ENCODE measurements around the gene TBC1D24.
"Not testable (repeated sequence)": the region's sequence is repeated elsewhere in the genome, so short reads cannot be mapped to it uniquely, and the experiment has no call there.

The TBC1D24 gene

DNA sequence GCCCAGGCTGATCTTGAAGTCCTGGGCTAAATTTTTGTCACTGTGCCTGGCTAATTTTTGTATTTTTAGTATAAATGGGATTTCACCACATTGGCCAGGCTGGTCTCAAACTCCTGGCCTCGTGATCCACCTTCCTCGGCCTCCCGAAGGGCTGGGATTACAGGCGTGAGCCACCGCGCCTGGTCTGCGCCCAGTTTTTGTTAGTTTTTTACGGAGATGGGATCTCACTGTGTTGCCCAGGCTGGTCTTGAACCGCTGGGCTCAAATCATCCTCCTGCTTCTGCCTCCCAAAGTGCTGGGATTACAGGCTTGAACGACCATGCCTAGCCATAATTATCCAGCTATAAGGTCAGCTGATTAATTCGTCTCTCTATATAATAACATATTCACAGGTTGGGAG is 59.0 kb downstream of the TBC1D24 start:
- DNase-seq, result no peak

DNA sequence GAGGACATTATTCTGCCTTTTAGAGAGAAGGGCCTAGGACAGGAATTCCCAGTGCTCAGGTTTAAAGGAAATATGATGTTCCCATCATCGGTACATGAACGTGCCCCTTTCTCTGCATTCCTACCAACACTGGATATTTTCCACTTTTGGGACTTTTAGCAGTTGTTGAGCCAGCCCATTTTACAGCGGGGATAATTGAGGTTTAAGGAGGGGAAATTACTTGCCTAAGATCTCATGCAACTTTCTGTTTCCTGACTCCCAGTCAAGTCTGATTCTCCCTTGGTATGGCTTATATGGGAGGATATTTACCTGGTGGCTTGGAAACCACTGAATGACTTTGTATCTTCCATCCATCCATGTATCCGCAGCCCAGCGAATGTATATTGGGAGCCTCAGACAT is 59.4 kb downstream of the TBC1D24 start:
- not testable (repeated sequence) for DNase-seq

DNA sequence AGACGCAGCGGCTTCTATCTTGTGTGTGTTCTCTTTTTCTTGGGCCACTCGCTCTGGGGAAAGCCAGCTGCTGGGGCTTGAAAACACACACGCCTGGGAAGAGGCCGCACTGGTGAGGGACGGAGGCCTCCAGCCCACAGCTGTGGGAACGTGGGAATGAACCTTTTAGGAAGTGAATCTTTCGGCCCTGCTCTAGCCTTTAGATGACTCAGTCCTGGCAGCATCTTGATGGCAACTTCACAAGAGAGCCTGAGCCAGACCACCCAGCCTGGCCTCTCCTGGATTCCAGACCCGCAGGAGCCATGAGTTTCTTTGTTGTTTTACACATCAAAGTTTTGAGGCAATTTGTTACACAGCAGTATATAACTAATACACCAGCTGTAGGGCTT is 60.7 kb downstream of the TBC1D24 start:
- DNase-seq, result no peak

DNA sequence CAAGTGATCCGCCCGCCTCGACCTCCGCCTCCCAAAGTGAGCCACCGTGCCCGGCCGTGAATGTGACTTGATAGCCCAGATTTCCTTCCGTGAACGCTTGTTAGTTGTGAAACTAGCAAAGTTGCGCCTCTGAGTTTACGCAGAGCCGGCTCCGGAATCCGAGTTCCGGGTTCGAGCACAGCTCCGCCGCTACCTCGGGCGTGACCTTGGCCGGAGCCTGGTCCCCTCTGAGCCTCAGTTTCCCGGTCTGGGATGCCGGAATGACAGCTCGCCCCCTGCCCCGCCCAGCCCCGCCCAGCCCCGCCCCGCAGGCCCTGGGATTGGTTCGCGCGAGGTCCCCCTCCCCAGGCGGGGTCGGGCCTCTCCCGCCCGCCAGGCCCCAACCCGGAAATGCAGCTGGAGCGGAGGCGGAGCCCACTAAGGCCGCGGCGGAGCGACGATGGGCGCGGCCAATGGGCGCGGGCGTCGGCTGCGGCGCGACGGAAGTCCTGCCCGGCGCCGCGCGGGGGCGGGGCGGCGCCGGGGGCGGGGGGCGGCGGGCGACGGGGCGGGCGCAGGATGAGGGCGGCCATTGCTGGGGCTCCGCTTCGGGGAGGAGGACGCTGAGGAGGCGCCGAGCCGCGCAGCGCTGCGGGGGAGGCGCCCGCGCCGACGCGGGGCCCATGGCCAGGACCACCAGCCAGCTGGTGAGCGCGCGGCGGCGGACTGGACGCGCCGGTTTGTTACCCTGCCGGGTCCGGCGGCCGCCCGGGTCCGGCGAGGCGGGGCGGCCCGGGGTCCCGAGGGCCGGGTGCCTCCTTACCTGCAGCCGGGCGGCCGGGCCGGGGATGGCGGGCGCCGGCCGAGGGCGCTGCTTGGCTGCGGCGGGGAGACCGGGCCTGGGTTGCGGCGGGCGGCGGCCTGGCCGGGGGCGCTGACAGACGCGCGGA is 62.8 kb downstream of the TBC1D24 start, which contains the start of gene PDPK1:
TSS of gene PDPK1 (plus strand) at position 571 of the 929 bp plus-strand sequence. CDS start at position 663, 92 bp downstream.
- peak; percentile 88 for DNase-seq

DNA sequence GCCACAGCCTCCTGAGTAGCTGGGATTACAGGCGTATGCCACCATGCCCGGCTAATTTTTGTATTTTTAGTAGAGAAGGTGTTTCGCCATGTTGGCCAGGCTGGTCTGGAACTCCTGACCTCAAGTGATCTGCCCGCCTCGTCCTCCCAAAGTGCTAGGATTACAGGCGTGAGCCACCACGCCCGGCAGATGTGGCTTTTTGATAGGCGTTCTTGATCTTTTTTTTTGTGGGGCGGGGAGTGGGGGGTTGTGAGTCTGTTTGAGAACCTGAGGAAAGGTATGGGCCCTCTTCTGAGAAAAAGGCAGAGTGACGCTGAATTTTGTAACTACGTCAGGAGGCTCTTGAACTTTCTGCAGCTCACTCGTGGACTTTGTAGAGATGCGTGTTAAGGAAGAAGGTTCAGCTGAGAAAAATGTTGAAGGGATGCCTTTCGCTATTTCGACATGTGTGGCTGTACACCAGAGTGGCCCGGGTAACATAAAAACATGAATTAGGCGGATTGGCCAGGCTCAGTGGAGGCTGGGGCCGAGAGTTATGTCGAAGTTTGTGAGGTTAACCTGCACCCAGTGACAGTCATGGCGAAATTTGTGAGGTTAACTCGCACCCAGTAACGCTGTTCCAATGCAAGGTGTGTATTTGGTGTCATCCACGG is 64.4 kb downstream of the TBC1D24 start:
- DNase-seq, result not testable (repeated sequence)

DNA sequence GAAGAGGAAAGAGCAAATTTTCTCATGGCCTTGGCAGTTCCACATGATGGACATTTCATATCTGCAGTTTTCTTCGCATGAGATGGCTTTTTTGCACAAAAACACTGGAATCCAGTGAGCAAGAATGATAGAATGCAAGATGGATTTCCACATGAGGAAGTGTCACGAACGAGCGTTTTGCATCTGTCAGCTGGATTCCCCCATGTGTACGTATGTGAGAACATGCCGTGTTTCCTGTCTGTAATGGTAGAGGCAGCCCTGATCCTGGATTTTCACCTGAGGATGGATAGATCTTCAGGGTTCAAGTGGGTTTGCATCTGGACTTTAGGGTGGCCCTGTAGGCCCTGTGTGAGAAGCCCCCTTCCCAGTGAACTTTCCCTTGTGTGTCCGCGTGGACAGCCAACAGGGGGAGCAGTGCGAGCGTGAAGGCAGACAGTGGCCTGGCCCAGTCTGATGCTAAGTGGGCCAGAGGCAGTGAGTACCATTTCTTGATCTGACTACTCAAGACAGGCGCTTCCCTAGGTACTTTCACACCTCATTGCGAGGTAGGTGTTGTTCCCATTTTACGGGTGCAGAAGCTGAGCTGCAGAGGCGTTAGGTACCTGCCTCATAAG is 65.0 kb downstream of the TBC1D24 start:
- not testable (repeated sequence) for DNase-seq

DNA sequence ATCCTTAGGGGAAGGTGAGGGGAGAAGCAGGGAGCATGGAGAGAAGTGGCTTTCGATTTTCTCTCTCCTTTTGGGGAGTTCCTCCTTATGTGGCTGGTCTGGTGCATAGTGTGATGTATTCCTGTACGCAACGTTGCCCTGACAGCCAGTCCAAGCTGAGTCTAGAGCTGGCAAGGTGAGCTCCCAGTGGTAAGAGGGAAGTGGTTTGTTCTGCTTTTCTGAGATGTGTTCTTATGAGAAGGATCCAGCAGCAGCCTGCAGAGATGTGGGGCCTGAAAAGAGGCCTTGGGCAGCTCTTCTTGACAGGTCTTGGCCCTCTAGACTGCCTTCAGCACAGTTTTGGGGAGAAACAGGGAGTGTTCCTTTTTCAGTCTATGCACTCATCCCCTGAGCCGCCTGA is 66.0 kb downstream of the TBC1D24 start:
- DNase-seq, result not testable (repeated sequence)

DNA sequence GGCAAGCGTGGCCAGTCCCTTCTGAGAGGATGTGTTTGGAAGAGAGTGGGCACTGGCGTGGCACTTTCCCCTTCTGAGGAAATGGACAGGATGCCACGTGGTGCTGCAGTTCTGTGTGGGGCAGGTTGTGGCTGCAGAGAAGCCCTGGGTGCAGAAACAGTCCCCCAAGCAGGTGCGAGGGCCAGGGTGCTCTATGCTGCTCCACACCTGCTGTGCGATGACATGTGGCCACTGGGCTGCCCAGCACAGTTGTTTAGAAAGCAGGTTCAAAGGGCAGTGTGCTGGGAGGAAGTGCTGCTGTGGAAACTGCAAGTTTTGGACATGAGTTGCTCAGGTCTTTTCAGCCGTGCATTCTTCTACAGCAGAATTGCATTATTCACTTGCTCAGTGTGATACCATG is 66.5 kb downstream of the TBC1D24 start:
- DNase-seq, result not testable (repeated sequence)

DNA sequence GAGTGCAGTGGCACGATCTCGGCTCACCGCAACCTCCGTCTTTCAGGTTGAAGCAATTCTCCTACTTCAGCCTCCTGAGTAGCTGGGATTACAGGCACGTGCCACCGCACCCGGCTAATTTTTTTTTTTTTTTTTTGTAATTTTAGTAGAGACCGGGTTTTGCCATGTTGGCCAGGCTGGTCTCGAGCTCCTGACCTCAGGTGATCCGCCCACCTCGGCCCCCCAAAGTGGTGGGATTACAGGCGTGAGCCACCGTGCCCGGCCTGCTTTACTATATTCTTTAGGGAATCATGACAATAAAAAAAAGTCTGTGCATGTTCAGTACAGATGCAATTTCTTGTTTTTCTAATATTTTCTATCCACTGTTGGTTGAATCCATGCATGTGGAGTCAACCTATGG is 68.8 kb downstream of the TBC1D24 start:
- not testable (repeated sequence) for DNase-seq

DNA sequence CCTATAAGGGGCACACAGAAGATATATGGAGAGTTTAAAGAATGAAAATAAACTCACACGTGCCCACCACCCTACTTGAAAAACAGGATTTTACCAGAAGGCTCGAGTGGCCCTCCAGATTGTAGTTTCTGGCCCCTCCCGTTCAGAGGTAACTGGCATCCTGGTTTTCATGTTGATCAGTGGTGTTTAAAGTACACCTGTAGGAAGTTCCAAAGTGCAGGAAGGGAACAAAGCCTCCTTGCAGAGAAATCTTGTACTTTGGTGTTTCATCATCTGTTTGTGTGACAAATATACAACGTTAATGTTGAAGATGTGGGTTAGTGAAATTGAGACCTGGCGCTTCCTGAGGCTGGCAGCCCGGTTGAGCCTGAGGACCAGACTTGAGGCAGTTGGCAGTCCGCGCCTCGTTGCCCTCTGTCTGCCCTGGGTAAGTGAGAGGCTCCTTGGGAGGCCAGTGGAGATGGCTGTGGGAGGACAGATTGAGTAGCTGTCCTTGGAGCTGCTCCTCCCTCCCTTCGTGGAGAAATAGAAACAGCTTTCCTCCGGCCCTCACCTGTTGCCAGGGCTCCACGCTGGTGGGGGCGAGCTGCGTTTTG is 75.5 kb downstream of the TBC1D24 start:
- not testable (repeated sequence) for DNase-seq

DNA sequence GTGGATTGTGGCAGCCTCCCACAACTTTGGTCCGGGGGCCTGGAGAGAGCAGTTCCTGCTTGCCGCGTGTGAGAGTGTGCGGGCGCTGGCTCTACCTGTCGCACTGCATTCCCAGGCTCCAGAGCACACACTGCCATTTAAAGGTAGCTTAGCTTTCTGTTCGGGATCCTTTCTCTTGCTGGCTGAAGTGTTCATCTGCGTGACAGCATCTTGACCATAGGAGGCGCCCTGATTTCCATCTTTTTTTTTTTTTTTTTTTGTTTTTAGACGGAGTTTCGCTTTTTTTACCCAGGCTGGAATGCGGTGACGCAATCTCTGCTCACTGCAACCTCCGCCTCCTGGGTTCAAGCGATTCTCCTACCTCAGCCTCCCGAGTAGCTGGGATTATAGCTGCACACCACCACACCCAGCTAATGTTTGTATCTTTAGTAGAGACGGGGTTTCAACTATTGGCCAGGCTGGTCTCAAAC is 76.5 kb downstream of the TBC1D24 start:
- not testable (repeated sequence) for DNase-seq

DNA sequence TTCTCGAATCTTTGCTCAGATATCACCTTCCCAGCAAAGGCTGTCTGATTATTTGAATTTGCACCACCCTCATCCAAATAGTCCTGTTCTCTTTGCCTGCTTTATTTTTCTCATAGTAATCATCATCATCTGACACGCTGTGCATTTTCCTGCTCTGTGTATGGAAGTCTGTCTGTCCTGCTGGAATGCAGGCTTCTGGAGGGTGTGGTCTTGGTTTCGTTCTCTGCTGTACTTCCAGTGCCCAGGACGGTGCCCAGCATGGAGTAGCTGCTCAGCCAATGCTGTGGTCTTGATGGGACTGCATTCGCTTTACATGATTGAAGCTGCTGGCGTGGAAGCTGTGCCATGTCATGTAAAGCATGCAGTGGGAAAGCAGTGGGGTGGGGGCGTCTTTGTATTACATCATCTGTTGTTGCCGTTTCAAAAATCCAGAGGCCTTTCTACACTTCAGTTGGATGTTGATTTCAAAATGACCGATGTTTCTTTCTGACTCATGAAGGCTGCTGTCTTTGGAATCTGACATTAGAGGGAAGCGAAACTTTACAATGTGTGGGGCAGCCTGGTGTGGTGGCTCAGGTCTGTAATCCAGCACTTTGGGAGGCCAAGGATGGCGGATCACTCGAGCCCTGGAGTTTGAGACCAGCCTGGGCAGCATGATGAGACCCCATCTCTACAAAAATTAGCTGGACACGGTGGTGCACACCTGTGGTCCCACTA is 79.9 kb downstream of the TBC1D24 start:
- not testable (repeated sequence) for DNase-seq

Data from T1000 (cell line).